ENCODE results near the gene PLAGL2. TPM values are rescaled to one million over a fixed set of nuclear protein-coding genes. Genes with fewer than 3 reads are reported as not detected.

PLAGL2 gene
- total RNA-seq, 2 donors from 2014 or later: 11.2 to 17.4 TPM

GRCh38 chr20:32168184-32168910, 39.2 kb downstream of the PLAGL2 start:
- no peaks in the 10 kb centered on the region for H3K4me1 ChIP-seq (replicated peaks)
- no peak overlapping the region for H3K27ac ChIP-seq
- DNase-seq (ENCODE audit: low spot score): no peak
- intact Hi-C loops (cut with DNase I): no loop called here
- H3K27me3 ChIP-seq (replicated peaks; ENCODE audit: insufficient read depth): no peaks in the 10 kb centered on the region
- 65% methylated on average over 2 of the region's 2 CpGs for WGBS
- TF ChIP-seq POLR2AphosphoS5 (IDR thresholded peaks at IDR 0.05): no peak
- TF ChIP-seq POLR2A (IDR thresholded peaks at IDR 0.05): no peak
- TF ChIP-seq CTCF (IDR thresholded peaks at IDR 0.05): no peak
- H3K36me3 ChIP-seq: no peaks in the 10 kb centered on the region
- H3K4me3 ChIP-seq: no peak overlapping the region
- no peaks in the 10 kb centered on the region for H3K9me3 ChIP-seq

GRCh38 chr20:32167552-32167951, 40.0 kb downstream of the PLAGL2 start:
- H3K4me3 ChIP-seq: no peak overlapping the region
- H3K27me3 ChIP-seq (replicated peaks; ENCODE audit: insufficient read depth): no peaks in the 10 kb centered on the region
- DNase-seq (ENCODE audit: low spot score): no peak
- intact Hi-C loops (cut with DNase I): no loop called here
- TF ChIP-seq POLR2A (IDR thresholded peaks at IDR 0.05): no peak
- TF ChIP-seq POLR2AphosphoS5 (IDR thresholded peaks at IDR 0.05): no peak
- TF ChIP-seq CTCF (IDR thresholded peaks at IDR 0.05): no peak
- no peaks in the 10 kb centered on the region for H3K9me3 ChIP-seq
- peaks cover 0 to 3% of the 10 kb centered on the region in 2 donors for H3K36me3 ChIP-seq
- 82% methylated on average over 4 of the region's 4 CpGs for WGBS
- no peak overlapping the region for H3K27ac ChIP-seq
- H3K4me1 ChIP-seq (replicated peaks): no peaks in the 10 kb centered on the region

- no peak for DNase-seq (ENCODE audit: low spot score)
- no peak overlapping the region for H3K4me3 ChIP-seq
- WGBS: 73% methylated on average over 8 of the region's 8 CpGs
- H3K9me3 ChIP-seq: no peaks in the 10 kb centered on the region
- H3K27me3 ChIP-seq (replicated peaks; ENCODE audit: insufficient read depth): no peaks in the 10 kb centered on the region
- peaks cover 0 to 7% of the 10 kb centered on the region in 2 donors for H3K36me3 ChIP-seq
- H3K4me1 ChIP-seq (replicated peaks): no peaks in the 10 kb centered on the region
- no peak for TF ChIP-seq CTCF (IDR thresholded peaks at IDR 0.05)
- no peak for TF ChIP-seq POLR2A (IDR thresholded peaks at IDR 0.05)
- TF ChIP-seq POLR2AphosphoS5 (IDR thresholded peaks at IDR 0.05): no peak
- intact Hi-C loops (cut with DNase I): no loop called here
- no peak overlapping the region for H3K27ac ChIP-seq
Observed at GRCh38 chr20:32165836-32166545, 41.6 kb downstream of the PLAGL2 start.

GRCh38 chr20:32164984-32165735, 42.4 kb downstream of the PLAGL2 start:
- 82% methylated on average over 21 of the region's 21 CpGs for WGBS
- no peak overlapping the region for H3K4me3 ChIP-seq
- TF ChIP-seq CTCF (IDR thresholded peaks at IDR 0.05) (no peak), POLR2AphosphoS5 (IDR thresholded peaks at IDR 0.05) (no peak), POLR2A (IDR thresholded peaks at IDR 0.05) (no peak)
- no peak overlapping the region for H3K27ac ChIP-seq
- no peak for DNase-seq (ENCODE audit: low spot score)
- H3K9me3 ChIP-seq: no peaks in the 10 kb centered on the region
- peaks cover 0 to 7% of the 10 kb centered on the region in 2 donors for H3K36me3 ChIP-seq
- no peaks in the 10 kb centered on the region for H3K4me1 ChIP-seq (replicated peaks)
- H3K27me3 ChIP-seq (replicated peaks; ENCODE audit: insufficient read depth): no peaks in the 10 kb centered on the region
- intact Hi-C loops (cut with DNase I): no loop called here

Data from prostate gland (tissue), 2 donors.